Measurements from ENCODE around the gene MLF2.
A peak's percentile ranks its signal among the peaks of the same experiment; 100 is the strongest.
"Not testable (repeated sequence)": the region's sequence is repeated elsewhere in the genome, so short reads cannot be mapped to it uniquely, and the experiment has no call there.

MLF2 gene

GRCh38 chr12:6725350-6725749 is 27.6 kb downstream of the MLF2 start:
- no peak for DNase-seq

- DNase-seq, result peak; percentile 70
Measured at GRCh38 chr12:6724409-6724797, 28.5 kb downstream of the MLF2 start.

GRCh38 chr12:6723607-6724408 is 29.1 kb downstream of the MLF2 start, which contains the start of gene COPS7A:
Gene COPS7A, plus strand, starts transcription at chr12:6724046. Its CDS starts 611 bp downstream, at chr12:6724657.
- peak; percentile 95 for DNase-seq

GRCh38 chr12:6722863-6723262 is 30.1 kb downstream of the MLF2 start:
- no peak for DNase-seq

GRCh38 chr12:6716874-6717437 is 36.0 kb downstream of the MLF2 start:
- no peak for DNase-seq

GRCh38 chr12:6716031-6716873 is 36.7 kb downstream of the MLF2 start:
- not testable (repeated sequence) for DNase-seq

- DNase-seq, result peak; percentile 60
Measured at GRCh38 chr12:6708960-6709394, 44.0 kb downstream of the MLF2 start.

- DNase-seq, result not testable (repeated sequence)
Measured at GRCh38 chr12:6708351-6708750, 44.6 kb downstream of the MLF2 start.

GRCh38 chr12:6703631-6704030 is 49.3 kb downstream of the MLF2 start:
- no peak for DNase-seq

- no peak for DNase-seq
Measured at GRCh38 chr12:6701078-6701768, 51.7 kb downstream of the MLF2 start.

GRCh38 chr12:6700646-6701051 is 52.3 kb downstream of the MLF2 start, which contains the start of gene PIANP:
Gene PIANP, minus strand, starts transcription at chr12:6700815. Its CDS starts 2,754 bp downstream, at chr12:6698061.
- peak; percentile 75 for DNase-seq

- peak; percentile 64 for DNase-seq
Measured at GRCh38 chr12:6699989-6700645, 52.8 kb downstream of the MLF2 start.

- no peak for DNase-seq
Measured at GRCh38 chr12:6699259-6699988, 53.5 kb downstream of the MLF2 start.

- DNase-seq, result no peak
Measured at GRCh38 chr12:6698352-6699046, 54.4 kb downstream of the MLF2 start.

All from activated CD8-positive, alpha-beta memory T cell treated with anti-CD3 and anti-CD28 coated beads, Interleukin-2, amount 50 U/mL, for 48 hours (primary cell).